Gastrocnemius medialis (tissue), 4 donors: Measurements from ENCODE around the gene MYLK2.

Experiments used
- CTCF ChIP-seq, 5 experiments: fragments of 450-650 bp in 3 of 5; fragments of 200-600 bp in 2 of 5; sonication (generic) in 2 of 5; IDR thresholded peaks in 4 of 5; conservative IDR thresholded peaks in 1 of 5; 1 replicate in 4 of 5; 2 replicates in 1 of 5; pipeline ENCODE4 v1.5.1; 2016 to 2019; ENCODE audit warnings: antibody characterized with exemption in 5 of 5, mild to moderate bottlenecking in 3 of 5, moderate library complexity in 3 of 5
- POLR2A ChIP-seq, 2 donors: fragments of 450-650 bp; IDR thresholded peaks; one replicate each; pipeline ENCODE4 v1.6.1; 2017; ENCODE audit warnings: antibody characterized with exemption in 2 of 2, mild to moderate bottlenecking in 2 of 2, moderate library complexity in 2 of 2

- TF ChIP-seq CTCF (IDR thresholded peaks at IDR 0.05 in 4 of 5, conservative IDR thresholded peaks at IDR 0.05 in 1 of 5) (no peak), POLR2A (IDR thresholded peaks at IDR 0.05) (no peak)
Measured at GRCh38 chr20:31818376-31818908, 714 bp upstream of the MYLK2 start.
